HG02623 (cell line): ENCODE data around the gene TOX2.

ENCODE experiments used
- ATAC-seq: cut with Tn5 transposase; IDR thresholded peaks from one replicate; pipeline ENCODE4 v1.9.1; 2021; ENCODE audit warnings: moderate library complexity; ENCODE audit not compliant: unreplicated experiment

TOX2 gene

GRCh38 chr20:43915211-43916072, 790 bp downstream of the TOX2 start:
- ATAC-seq = no peak

- no peak for ATAC-seq
These were observed 1.6 kb downstream of the TOX2 start for GRCh38 chr20:43916073-43916880.

GRCh38 chr20:43916881-43917371, 2.3 kb downstream of the TOX2 start:
- no peak for ATAC-seq

- no peak for ATAC-seq
These were observed 2.7 kb downstream of the TOX2 start for GRCh38 chr20:43917380-43917779.

- ATAC-seq = no peak
These were observed 5.2 kb downstream of the TOX2 start for GRCh38 chr20:43919686-43920403.

GRCh38 chr20:43920797-43921196, 6.1 kb downstream of the TOX2 start:
- ATAC-seq = no peak

- no peak for ATAC-seq
These were observed 6.7 kb downstream of the TOX2 start for GRCh38 chr20:43921227-43921780.

GRCh38 chr20:43922614-43923013, 8.0 kb downstream of the TOX2 start:
- no peak for ATAC-seq

GRCh38 chr20:43923322-43923721, 8.7 kb downstream of the TOX2 start:
- no peak for ATAC-seq

- no peak for ATAC-seq
These were observed 9.3 kb downstream of the TOX2 start for GRCh38 chr20:43923917-43924316.

- ATAC-seq = no peak
These were observed 10.6 kb downstream of the TOX2 start for GRCh38 chr20:43925215-43925614.

GRCh38 chr20:43925801-43926200, 11.1 kb downstream of the TOX2 start:
- no peak for ATAC-seq

GRCh38 chr20:43926287-43927050, 11.8 kb downstream of the TOX2 start:
- no peak for ATAC-seq

GRCh38 chr20:43931976-43932375, 17.3 kb downstream of the TOX2 start:
- no peak for ATAC-seq

GRCh38 chr20:43934833-43935232, 20.2 kb downstream of the TOX2 start:
- no peak for ATAC-seq

GRCh38 chr20:43936104-43936770, 21.6 kb downstream of the TOX2 start:
- no peak for ATAC-seq

- no peak for ATAC-seq
These were observed 22.2 kb downstream of the TOX2 start for GRCh38 chr20:43936805-43937204.

- no peak for ATAC-seq
These were observed 22.9 kb downstream of the TOX2 start for GRCh38 chr20:43937591-43937990.

- no peak for ATAC-seq
These were observed 23.5 kb downstream of the TOX2 start for GRCh38 chr20:43938017-43938655.
